ENCODE results near the gene RAB26.
"Not testable (repeated sequence)": the region's sequence is repeated elsewhere in the genome, so short reads cannot be mapped to it uniquely, and the experiment has no call there.

The RAB26 gene, protein sequence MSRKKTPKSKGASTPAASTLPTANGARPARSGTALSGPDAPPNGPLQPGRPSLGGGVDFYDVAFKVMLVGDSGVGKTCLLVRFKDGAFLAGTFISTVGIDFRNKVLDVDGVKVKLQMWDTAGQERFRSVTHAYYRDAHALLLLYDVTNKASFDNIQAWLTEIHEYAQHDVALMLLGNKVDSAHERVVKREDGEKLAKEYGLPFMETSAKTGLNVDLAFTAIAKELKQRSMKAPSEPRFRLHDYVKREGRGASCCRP

DNA sequence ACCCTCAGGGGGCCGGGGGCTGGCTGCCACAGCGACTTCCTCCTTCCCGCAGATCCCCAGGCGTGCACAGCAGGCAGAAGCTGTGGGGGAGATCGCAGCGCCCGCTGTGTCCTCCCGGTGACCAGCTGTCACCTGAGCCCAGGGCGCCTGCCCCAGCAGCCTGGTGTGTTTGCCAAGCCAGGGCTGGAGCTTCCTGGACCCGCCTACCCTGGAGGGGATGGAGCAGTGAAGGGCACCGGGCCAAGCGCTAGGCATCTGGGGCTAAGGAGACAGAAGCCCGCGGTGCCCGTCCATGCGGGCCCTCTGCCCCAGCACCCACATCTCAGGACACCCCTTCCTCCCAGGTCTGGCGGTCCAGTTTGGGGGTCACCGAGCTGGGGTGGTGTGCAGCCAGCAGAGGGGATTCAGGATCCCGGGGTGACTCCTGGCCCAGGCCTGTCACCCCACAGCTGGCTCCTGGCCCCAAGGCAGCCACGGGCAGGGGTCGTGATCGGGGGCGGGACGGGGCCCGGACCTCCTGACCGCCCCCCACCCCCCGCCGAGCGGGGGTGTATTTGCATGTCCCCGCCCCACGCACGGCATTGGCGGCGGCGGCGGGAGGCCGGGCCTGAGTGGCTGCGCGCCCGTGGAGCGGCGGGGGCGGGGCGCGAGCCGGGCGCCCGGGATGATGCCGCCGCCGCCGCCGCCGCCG lies at the start of gene RAB26:
Gene RAB26, plus strand, starts transcription at position 645 of the 691 bp plus-strand sequence. CDS start 159 bp downstream, outside the sequence.
- DNase-seq (ENCODE audit: low read depth) = peak; percentile 41

DNA sequence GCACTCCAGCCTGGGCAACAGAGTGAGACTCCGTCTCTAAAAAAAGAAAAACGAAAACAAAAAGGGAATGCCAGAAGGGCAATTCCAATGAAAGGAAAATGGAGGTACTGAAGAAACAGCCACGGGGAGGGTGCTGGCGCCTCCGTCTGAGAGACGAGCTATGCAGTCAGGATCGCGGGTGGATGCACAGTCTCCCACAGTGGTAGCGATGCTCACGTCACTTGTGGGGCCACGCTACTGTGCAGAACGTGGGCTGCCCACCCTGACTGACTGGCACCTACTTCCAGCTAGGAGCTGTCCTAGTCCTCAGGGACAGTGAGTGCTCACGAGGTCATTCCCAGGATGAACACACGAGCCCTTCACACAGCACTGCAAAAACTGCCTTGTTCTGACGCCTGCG lies 46.8 kb upstream of the RAB26 start:
- DNase-seq (ENCODE audit: low read depth) = not testable (repeated sequence)

DNA sequence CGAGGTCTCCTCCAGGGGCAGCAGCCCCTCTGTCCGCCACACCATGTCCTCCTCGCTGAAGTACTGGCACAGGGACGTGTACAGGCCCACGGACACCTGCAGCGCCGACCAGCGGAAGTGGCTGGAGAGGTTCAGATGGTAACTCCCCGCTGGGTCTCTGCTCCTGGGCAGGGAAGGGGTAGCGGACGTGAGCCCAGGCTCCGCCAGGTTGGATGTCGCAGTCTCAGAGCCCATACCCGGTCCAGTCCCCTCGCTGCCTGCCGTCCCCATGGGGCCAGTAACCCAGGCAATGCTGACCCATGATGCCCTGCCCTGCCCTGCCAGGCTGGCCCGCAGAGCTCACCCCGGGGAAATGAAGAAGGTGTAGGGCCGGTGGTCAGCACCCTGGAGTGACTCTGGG lies 46.0 kb upstream of the RAB26 start:
- no peak for DNase-seq (ENCODE audit: low read depth)

DNA sequence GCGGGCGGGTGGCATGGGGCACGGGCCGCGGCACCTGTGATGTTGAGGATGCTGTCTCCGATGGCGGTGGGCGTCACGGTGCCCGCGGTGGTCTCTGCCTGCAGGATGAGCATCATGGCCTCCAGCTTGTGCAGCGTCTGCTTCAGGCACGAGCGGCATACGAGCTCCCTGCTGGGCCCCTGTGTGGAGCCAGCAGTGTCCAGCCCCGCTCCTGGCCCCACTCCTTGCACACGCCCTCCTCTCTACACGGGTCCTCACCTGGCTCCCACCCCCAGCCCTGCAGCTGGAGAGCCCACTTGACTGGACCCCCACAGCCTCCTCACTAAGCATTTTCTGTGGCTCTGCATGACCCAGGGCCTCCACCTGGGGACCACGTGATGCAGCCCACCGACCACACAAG lies 44.0 kb upstream of the RAB26 start:
- not testable (repeated sequence) for DNase-seq (ENCODE audit: low read depth)

DNA sequence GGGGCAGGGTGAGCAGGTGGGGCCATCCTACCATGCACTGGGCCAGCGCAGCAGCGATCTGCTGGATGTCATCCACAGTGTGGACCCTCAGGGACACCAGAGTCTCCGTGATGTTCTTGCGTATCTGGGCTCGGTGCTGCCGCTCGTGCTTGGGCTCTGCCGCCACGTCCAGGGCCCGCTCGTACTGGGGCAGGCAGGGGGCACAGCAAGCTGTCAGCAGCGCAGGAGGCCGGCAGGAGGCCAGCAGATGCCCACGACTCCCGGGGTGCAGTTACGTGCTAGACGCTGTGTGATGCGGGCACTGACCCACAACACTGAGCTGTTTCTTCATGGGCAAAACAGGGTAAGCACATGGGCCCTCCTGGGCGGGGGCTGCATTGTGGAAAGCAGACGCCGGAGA lies 43.1 kb upstream of the RAB26 start:
- not testable (repeated sequence) for DNase-seq (ENCODE audit: low read depth)

DNA sequence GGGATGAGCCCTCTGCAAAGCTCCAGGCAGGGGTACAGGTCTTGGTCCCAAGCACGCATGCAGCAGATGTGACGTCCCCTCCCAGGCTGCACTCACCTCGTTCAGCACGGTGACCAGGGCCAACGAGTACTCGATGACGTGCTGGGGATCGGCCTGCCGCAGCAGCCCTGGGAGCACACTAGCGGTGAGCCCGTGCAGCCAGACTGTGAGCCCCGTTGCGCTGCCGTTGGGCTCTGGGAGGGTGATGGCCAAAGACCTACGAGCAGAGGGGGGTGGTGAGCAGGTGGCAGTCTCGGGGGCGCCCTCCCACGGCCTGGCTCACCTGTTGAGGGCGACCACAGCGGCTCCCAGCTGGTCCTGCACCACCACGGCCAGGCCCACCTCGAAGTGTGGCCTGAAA lies 42.7 kb upstream of the RAB26 start:
- DNase-seq (ENCODE audit: low read depth) = not testable (repeated sequence)

DNA sequence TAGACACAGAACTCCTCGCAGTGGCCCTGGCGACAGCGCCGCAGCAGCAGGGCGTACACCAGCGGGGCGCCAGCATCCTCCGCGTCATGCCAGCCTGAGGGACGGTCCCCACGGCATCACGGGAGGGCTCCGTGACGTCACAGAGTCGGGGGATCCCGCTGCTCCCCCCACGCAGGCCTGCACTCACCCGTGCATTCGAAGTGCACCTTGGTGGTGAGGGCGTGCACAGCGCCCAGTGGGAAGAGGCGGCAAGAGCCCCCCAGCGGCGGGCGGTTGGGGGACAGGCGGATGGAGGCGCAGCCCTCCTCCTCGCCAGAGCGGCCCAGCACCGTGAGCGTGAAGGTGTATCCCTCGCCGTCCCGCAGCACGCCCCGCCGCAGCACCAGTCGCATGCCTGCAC lies 42.2 kb upstream of the RAB26 start:
- DNase-seq (ENCODE audit: low read depth) = not testable (repeated sequence)

DNA sequence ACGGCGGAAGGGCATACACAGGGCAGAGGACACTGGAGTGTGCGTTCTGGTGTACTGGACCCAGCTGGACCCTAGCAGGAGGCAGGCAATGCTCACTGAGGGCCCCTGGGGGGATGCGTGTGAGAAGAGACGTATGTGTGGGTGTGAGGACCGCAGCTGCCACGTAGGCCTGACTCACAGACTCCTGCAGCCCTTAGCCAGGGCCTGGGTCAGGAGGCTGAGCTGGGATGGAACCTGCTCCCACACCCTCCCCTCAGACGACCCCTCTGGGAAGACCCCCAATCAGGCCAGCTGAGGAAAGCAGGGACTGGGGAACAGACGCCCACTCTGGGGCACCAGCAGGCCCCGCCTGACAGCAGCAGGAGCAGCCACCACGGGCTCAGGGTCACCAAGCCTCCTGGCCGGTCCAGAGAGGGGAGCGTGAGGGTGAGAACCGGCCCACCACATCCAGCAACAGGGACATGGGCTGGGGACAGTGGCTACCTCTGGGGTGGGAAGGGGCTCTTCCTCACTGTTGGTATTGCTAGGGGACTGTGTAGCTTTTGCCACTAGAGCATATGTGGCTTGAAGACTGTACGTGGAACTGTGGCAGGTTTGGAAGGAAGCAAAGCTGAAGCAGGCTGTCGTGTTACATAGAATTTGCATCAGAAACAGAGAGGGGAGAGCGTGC lies 41.2 kb upstream of the RAB26 start:
- DNase-seq (ENCODE audit: low read depth) = not testable (repeated sequence)

DNA sequence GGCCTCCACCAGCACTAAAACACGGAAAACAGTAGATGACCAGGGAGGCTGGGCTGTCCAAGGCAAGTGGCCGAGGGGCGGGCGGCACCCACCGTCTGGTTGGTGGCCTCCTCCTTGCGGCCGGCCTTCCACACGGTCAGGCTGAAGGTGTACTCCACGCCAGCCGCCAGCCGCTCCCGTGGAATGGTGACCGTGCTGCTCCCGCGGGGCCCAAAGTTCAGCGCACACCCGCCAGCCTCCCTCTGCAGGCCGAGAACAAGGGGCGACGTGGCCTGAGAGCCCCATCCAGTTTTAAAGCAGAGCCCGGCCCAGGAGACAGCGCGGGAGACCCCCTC lies 40.7 kb upstream of the RAB26 start:
- not testable (repeated sequence) for DNase-seq (ENCODE audit: low read depth)

DNA sequence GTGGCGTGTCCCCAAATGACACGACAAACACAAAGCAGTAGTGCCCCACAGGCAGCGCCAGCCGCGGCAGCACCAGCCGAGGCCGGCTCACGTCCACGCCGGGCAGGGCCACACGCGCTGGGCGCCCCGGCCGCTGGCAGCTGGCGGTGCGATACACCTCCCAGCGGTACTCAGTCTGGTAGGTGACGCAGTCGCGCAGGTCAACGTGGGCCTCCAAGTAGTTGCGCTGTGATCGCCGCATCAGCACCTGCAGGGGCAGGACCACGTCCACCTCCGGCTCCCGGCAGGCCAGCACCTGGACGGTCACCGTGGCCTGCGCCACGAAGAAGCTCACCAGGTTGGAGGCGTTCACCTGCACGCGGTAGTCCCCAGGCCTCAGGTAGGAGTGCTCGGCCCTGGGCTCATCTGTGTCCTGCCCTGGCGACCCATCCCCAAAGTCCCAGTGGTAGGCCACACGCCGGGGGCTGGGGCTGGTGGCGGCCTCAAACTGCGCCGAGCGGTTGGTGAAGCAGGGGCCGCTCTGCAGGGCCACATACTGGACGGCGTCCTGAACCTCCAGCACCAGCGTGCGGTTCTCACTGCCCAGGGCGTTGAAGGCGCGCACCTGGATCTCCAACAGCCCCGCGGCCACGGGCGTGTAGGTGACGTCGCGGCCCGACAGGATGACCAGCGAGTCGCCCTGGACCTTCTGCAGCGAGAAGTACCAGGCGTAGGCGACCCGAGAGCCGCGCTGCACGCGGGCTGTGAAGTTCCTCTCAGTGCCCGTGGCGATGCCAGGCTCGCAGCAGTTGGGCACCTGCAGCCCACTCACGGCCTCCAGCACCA lies 39.8 kb upstream of the RAB26 start:
- DNase-seq (ENCODE audit: low read depth) = not testable (repeated sequence)

DNA sequence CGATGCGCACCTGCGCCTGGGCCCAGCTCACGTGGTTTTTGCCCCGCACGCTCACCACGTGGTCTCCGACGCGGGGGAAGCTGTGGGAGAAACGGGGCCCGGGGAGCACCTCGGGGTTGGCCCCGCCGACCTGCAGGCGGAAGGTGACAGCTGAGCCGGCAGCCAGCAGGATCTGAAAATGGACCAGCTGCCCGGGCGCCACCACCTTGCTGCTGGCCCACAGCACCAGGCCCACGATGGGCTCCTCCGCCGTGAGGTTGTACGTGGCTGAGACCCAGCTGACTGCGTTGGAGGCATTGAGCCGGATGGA lies 39.2 kb upstream of the RAB26 start:
- not testable (repeated sequence) for DNase-seq (ENCODE audit: low read depth)

DNA sequence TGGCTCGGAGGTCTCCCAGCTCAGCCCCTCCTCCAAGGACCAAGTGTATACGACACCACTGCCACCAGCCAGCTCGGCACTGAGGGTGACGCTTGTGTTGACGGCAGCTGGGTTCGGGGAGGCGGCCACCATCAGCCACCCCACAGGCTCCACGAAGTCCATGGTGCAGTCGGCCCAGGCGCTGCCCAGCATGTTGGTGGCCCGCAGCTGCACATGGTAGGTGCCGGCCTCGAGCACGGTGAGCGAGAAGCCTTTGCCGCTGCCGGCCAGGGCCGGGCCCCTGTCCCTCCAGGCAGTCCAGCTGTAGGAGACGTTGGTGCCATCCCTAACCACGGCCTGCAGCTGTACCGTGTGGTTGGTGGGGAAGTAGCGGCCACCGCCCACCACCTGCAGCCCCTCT lies 38.6 kb upstream of the RAB26 start:
- DNase-seq (ENCODE audit: low read depth) = not testable (repeated sequence)

DNA sequence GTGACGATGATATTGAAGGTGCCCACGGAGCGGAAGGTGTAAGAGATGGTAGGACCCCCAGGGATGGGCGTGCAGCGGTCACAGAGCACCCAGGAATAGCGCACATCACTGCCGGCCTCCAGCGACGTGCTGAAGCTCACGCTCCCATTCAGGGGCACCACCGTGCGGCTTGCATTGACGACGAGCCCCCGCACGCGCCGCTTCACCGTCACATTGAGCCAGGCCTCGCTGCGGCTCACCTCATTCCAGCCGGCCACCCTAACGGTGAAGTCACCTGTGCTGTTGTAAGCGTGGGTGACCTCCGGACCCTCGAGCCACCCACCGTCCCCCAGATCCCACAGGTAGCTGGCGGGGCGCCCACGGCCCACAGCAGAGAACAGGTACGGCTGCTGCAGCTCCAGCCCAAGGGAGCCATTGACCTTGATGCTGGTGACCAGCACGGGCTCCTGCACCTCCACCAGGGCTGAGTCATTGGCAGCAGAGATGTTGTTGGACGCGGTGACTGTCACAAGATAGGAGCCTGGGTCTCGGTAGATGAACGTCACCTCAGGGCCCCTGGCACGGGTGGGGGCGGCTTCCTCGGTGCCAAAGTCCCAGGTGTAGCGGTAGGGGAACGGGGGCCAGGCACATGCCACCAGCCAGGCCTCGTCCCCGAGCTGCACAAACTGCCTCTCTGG lies 38.0 kb upstream of the RAB26 start:
- not testable (repeated sequence) for DNase-seq (ENCODE audit: low read depth)

DNA sequence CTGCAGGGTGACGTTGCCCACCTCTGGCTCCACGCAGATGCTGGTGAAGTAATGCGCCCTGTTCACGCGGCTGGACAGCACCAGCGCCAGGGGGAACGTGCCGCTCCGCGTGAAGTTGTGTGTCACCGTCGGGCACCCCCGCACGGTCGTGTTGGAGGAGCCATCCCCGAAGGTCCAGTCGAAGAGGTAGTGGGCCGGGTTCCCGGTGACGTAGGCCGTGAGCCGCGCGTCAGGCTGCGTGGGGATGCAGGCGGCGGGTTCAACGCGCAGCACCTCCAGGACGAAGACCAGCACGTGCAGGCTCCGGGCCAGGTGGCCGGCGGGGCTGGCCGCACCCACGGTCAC lies 37.4 kb upstream of the RAB26 start:
- not testable (repeated sequence) for DNase-seq (ENCODE audit: low read depth)

DNA sequence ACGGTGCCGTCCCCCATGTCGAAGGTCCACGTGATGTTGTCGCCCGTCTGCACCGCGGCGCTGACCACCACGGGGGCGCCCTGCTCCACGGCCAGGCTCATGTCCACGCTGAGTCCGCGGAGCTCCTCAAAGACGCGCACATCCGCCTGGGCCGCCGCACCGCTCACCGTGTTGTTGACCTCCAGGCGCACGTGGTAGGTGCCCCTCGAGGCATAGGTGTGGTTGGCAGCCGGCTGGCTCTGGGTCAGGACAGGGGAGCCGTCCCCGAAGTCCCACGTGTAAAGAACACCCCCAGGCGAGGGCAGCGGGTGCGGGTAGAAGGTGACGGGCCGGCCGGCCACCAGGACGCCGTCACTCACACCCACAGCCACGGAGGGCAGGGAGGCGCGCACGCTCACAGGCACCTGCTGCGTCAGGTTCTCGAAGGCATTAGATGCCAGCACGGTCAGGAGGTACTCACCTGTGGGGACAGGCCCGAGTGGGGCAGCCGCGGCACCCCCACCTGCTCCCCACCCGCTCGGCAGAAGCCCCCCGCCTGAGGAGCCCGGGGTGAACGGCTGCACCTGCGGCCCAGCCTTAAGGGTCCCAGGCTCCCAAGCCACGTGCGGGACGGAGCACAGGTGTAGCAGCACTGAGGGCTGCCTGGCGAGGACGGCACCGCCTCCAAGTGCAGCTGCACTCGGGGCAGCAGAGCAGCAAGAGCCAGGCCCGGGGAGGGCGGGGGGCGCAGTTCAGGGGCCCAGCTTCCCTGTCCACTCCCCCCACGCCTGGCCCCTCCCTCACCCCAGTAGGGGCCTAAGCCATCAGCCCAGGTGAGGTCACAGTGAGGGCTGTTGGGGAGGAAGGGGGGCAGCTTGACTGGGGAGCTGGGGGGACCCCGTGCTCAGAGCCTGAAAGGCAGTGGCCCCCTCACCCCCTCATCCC lies 36.8 kb upstream of the RAB26 start:
- not testable (repeated sequence) for DNase-seq (ENCODE audit: low read depth)

DNA sequence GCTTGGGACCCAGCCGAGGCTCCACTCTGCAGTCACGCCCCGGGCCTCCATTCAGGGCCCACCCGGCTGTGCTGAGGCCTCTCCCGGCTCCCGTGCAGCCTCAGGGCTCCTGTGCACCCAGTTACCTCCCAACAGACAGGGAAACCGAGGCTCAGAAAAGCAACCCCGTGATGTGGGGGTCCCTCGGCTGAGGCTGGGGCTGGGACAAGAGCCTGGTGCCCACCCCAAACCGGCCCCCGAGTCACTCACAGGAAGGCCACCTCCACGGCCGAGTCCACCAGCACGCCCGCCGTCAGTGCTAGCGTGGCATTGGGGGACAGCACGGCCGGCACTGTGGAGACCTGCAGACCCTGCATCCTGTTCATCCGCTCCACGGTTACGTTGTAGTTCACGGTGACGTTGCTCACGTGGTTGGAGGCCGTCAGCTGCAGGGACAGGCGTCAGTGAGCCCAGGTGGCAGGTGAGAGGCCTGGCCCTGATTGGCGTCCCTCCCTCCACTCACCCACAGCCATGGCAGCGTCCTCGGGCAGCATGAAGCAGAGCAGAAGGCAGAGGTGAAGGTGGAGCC lies 35.8 kb upstream of the RAB26 start:
- not testable (repeated sequence) for DNase-seq (ENCODE audit: low read depth)

DNA sequence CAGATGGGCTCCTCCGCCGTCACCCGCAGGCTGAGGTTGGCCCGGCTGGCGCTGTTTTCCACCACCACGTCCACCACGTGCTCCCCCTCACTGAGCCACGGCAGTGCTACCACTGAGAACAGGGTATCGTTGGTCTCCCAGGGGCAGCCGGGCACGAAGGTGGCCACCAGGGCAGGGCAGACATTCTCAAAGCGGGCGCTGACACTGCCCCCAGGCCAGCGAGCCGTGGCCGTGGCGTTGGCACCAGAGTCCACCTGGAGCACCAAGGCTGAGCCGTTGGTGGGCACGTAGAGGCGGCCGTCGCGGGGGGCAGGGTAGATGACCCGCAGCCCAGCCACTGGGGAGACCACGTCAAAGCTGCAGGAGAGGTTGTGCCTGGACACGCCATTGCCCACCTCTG lies 34.2 kb upstream of the RAB26 start:
- DNase-seq (ENCODE audit: low read depth) = not testable (repeated sequence)

DNA sequence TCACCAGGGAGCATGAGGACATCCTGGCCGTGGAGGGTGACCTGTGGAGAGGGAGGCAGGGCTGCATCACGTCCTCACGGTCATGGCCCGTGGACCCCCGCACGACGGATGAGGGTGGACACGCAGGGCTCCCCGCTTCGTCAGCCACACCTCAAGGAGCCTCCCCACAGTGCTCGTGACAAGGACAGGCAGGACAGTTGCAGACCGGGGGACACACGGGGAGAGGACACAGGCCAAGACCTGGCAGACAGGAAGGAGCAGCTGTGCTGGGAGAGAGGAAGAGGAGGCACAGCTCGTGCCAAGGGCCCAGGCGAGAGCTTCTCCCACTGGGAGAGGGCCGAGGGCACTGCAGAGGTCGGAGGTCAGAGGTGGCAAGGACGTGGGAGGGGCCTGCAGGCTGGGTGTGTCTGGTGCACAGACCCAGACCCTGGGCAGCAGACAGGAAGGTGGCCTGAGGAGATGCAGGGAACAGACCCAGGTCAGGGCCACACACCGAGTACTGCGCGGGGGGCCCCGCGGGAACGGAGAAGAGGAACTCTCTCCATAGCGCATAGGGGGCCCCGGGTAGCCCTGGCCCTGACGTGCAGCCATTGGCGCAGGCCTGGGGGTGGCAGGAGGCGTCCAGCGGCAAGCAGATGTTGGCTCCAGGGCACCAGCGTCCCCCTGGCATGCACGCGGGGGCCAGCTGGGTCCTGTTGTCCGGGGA lies 33.4 kb upstream of the RAB26 start:
- not testable (repeated sequence) for DNase-seq (ENCODE audit: low read depth)

DNA sequence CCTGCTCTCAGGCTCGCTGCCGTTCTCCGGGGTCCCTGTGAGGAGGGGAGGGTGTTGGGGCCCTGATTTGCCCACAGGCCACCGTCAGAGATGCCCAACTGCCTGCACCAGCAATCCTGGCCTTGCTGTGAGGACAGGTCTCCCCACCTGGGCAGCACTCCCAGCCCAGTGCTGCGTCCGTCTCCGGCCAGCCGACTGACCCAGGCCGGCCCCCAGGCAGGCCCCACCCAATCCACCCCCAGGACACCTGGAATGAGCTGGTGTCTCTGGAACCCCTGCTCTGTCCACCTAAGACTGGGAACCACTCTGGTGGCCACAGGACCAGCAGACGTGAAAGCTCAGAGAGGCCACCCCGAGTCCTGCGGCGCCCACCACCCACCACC lies 32.8 kb upstream of the RAB26 start:
- DNase-seq (ENCODE audit: low read depth) = no peak

DNA sequence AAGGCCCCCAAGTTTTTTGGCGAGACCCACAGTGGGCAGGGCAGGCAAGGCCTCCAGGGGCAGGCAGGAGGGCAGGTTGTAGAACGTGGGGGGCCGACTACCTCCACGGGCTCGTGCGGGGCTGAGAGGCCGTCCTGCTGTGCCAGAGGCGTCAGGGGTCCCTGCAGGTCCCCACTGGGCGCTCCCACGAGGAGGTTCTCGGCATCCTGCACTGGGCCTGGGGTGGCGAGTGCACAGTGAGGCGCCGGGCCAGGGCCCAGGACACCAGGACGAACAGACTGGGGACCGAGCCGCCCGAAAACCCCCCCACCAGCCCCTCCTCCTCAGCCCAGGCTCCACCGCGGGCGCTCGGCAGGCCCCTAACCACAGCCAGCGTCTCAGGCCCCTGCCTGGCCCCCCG lies 32.0 kb upstream of the RAB26 start:
- DNase-seq (ENCODE audit: low read depth) = not testable (repeated sequence)

Data from activated T-cell treated with anti-CD3 and anti-CD28 coated beads for 1 hour (primary cell).